Breast epithelium (tissue), 4 donors: ENCODE measurements around the gene ATP6V1A. TPM values are rescaled to one million over a fixed set of nuclear protein-coding genes. Genes with fewer than 3 reads are reported as not detected.

Experiments
- DNase-seq, 2 donors: peaks; one replicate each; pipeline ENCODE4 v3.0.0-alpha.2; 2019; ENCODE audit warnings: low spot score in 2 of 2
- H3K27ac ChIP-seq, 2 donors: fragments of 200-600 bp; sonication (generic) in 1 of 2; one replicate each; pipeline ENCODE4 v1.5.1; 2016 to 2019; ENCODE audit warnings: mild to moderate bottlenecking in 1 of 2
- H3K27me3 ChIP-seq, 2 donors: fragments of 200-600 bp; sonication (generic) in 1 of 2; one replicate each; pipeline versions ENCODE4 v1.5.1 to v1.6.0; 2017 to 2019; ENCODE audit warnings: control low read depth in 1 of 2, mild to moderate bottlenecking in 1 of 2
- H3K36me3 ChIP-seq: fragments of 200-600 bp; one replicate; pipeline ENCODE4 v1.5.1; 2019
- H3K4me1 ChIP-seq, 2 donors: fragments of 200-600 bp; sonication (generic); one replicate each; pipeline ENCODE4 v1.5.1; 2016 to 2019; ENCODE audit warnings: control low read depth in 1 of 2
- H3K4me3 ChIP-seq, 3 donors: fragments of 200-600 bp; sonication (generic); 1 replicate in 2 of 3; 2 replicates in 1 of 3; pipeline ENCODE4 v1.5.1; 2016 to 2019; ENCODE audit warnings: mild to moderate bottlenecking in 3 of 3, moderate library complexity in 2 of 3
- H3K9me3 ChIP-seq, 2 donors: fragments of 200-600 bp; sonication (generic) in 1 of 2; one replicate each; pipeline ENCODE4 v1.5.1; 2016 to 2019; ENCODE audit warnings: control low read depth in 1 of 2
- POLR2A ChIP-seq: fragments of 450-650 bp; IDR thresholded peaks from one replicate; pipeline ENCODE4 v1.6.1; 2016; ENCODE audit warnings: antibody characterized with exemption, mild to moderate bottlenecking, moderate library complexity
- POLR2AphosphoS5 ChIP-seq, 3 donors: sonication (generic); formaldehyde crosslinking; IDR thresholded peaks; one replicate each; pipeline ENCODE4 v1.6.1; 2017; ENCODE audit warnings: antibody characterized with exemption in 3 of 3
- intact Hi-C: fragments of 100-400 bp; cut with DNase I; formaldehyde crosslinking; loops from one replicate; pipeline ENCODE4 v1.15.1; 2023; ENCODE audit warnings: low total_unique reads
- total RNA-seq, 3 donors: library from RNA; depleted of rRNA; stranded (reverse); fragments of >200 nt; gene quantifications; one replicate each; pipeline ENCODE4 v1.1.0, GENCODE V29; 2016
- TF ChIP-seq, protein P1 (sequence below), 3 donors: fragments of 450-650 bp; IDR thresholded peaks; one replicate each; pipeline ENCODE4 v1.5.1; 2016 to 2017; ENCODE audit warnings: antibody characterized with exemption in 3 of 3, mild to moderate bottlenecking in 3 of 3, moderate library complexity in 3 of 3

ATP6V1A gene
- total RNA-seq, 3 donors from 2014 or later: 44.6 to 68.5 (median 48.6) TPM

- DNase-seq: no peak
- no peak overlapping the region for H3K27ac ChIP-seq
- H3K4me1 ChIP-seq: no peaks in the 10 kb centered on the region
- H3K9me3 ChIP-seq: no peaks in the 10 kb centered on the region
- no peaks in the 10 kb centered on the region for H3K36me3 ChIP-seq
- intact Hi-C loops: no loop called here
- TF ChIP-seq, protein P1, sequence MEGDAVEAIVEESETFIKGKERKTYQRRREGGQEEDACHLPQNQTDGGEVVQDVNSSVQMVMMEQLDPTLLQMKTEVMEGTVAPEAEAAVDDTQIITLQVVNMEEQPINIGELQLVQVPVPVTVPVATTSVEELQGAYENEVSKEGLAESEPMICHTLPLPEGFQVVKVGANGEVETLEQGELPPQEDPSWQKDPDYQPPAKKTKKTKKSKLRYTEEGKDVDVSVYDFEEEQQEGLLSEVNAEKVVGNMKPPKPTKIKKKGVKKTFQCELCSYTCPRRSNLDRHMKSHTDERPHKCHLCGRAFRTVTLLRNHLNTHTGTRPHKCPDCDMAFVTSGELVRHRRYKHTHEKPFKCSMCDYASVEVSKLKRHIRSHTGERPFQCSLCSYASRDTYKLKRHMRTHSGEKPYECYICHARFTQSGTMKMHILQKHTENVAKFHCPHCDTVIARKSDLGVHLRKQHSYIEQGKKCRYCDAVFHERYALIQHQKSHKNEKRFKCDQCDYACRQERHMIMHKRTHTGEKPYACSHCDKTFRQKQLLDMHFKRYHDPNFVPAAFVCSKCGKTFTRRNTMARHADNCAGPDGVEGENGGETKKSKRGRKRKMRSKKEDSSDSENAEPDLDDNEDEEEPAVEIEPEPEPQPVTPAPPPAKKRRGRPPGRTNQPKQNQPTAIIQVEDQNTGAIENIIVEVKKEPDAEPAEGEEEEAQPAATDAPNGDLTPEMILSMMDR (IDR thresholded peaks at IDR 0.05): no peak
- TF ChIP-seq POLR2AphosphoS5 (IDR thresholded peaks at IDR 0.05) (no peak), POLR2A (no peak)
- no peak overlapping the region for H3K4me3 ChIP-seq
- H3K27me3 ChIP-seq: no peaks in the 10 kb centered on the region
Measured at GRCh38 chr3:113773381-113773780, 26.5 kb downstream of the ATP6V1A start.

GRCh38 chr3:113775516-113775915, 28.7 kb downstream of the ATP6V1A start:
- intact Hi-C loops: no loop called here
- no peaks in the 10 kb centered on the region for H3K9me3 ChIP-seq
- no peak overlapping the region for H3K27ac ChIP-seq
- TF ChIP-seq POLR2A (no peak), POLR2AphosphoS5 (IDR thresholded peaks at IDR 0.05) (no peak)
- TF ChIP-seq, protein P1 (IDR thresholded peaks at IDR 0.05): no peak
- no peaks in the 10 kb centered on the region for H3K4me1 ChIP-seq
- DNase-seq: no peak
- H3K36me3 ChIP-seq: no peaks in the 10 kb centered on the region
- no peaks in the 10 kb centered on the region for H3K27me3 ChIP-seq
- no peak overlapping the region for H3K4me3 ChIP-seq

- no peaks in the 10 kb centered on the region for H3K9me3 ChIP-seq
- no peak overlapping the region for H3K4me3 ChIP-seq
- no peaks in the 10 kb centered on the region for H3K27me3 ChIP-seq
- H3K27ac ChIP-seq: no peak overlapping the region
- DNase-seq: no peak
- H3K4me1 ChIP-seq: no peaks in the 10 kb centered on the region
- no peaks in the 10 kb centered on the region for H3K36me3 ChIP-seq
- intact Hi-C loops: no loop called here
- no peak for TF ChIP-seq POLR2A
- TF ChIP-seq POLR2AphosphoS5 (IDR thresholded peaks at IDR 0.05): no peak
- TF ChIP-seq, protein P1 (IDR thresholded peaks at IDR 0.05): no peak
Measured at GRCh38 chr3:113776564-113776963, 29.7 kb downstream of the ATP6V1A start.

DNA sequence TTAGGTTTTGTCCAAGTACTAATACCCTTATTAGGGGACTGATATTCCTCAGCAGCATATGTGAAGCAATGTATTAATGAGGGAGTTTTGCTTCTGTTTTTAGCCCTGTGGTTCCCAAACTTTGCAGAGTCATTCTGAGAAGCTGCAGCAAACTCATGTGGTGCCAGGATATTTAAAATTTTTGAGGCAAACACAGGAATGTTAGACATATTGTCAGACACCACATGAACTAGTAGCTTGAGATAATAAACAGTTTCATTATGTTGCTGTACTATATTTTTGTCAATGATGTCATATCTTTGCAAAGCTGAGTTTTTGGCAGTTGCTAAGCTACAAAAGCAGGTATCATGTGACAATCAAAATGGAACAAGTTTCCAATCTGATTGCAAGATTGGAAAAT, 36.6 kb downstream of the ATP6V1A start:
- Histone ChIP-seq H3K27me3 (no peaks in the 10 kb centered on the region), H3K4me1 (no peaks in the 10 kb centered on the region), H3K27ac (no peak overlapping the region), H3K9me3 (no peaks in the 10 kb centered on the region), H3K4me3 (no peak overlapping the region), H3K36me3 (no peaks in the 10 kb centered on the region)
- TF ChIP-seq, protein P1 (IDR thresholded peaks at IDR 0.05): no peak
- TF ChIP-seq POLR2A (no peak), POLR2AphosphoS5 (IDR thresholded peaks at IDR 0.05) (no peak)
- no peak for DNase-seq
- intact Hi-C loops: no loop called here

DNA sequence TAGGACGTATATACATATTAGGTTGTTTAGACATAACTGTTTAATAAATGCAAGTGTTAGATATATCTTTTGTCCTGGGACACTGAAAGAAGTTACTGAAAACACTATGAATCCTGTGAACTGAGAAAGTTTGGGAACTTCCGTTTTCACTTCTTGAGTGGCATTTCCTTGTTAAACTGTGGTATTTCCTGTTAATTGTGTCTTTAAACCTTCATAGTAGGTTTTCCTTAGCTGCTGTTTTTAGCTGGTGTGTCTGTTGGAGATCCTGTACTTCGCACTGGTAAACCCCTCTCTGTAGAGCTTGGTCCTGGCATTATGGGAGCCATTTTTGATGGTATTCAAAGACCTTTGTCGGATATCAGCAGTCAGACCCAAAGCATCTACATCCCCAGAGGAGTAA, 37.1 kb downstream of the ATP6V1A start:
- intact Hi-C loops: no loop called here
- Histone ChIP-seq H3K9me3 (no peaks in the 10 kb centered on the region), H3K4me1 (no peaks in the 10 kb centered on the region), H3K27me3 (no peaks in the 10 kb centered on the region), H3K4me3 (no peak overlapping the region), H3K27ac (peak overlapping the region in 1 of 2 donors; percentile 13), H3K36me3 (no peaks in the 10 kb centered on the region)
- TF ChIP-seq, protein P1 (IDR thresholded peaks at IDR 0.05): no peak
- TF ChIP-seq POLR2A (no peak), POLR2AphosphoS5 (IDR thresholded peaks at IDR 0.05) (no peak)
- no peak for DNase-seq
